ENCODE measurements around the gene GPR87. TPM values are rescaled to one million over a fixed set of nuclear protein-coding genes. Genes with fewer than 3 reads are reported as not detected.

GPR87 gene
- total RNA-seq, 1 experiment from 2014 or later, result 3.8 TPM

- no peak overlapping the region for H2AFZ ChIP-seq (ENCODE audit: low read depth, low read length, poor library complexity, severe bottlenecking)
- no peaks in the 10 kb centered on the region for H3K79me2 ChIP-seq (ENCODE audit: insufficient read depth, low read length)
- intact Hi-C loops (cut with micrococcal nuclease), result no loop called here
- no peak for TF ChIP-seq YY1 (IDR thresholded peaks at IDR 0.05; ENCODE audit: extremely low read depth, insufficient replicate concordance, low read depth, low read length)
- no peak for TF ChIP-seq TCF7L2 (IDR thresholded peaks at IDR 0.05; ENCODE audit: borderline replicate concordance, extremely low read depth, insufficient read depth, insufficient read length)
- no peak for TF ChIP-seq ZFX (IDR thresholded peaks at IDR 0.05)
- TF ChIP-seq REST (IDR thresholded peaks at IDR 0.05; ENCODE audit: low read depth), result no peak
- TF ChIP-seq EGR1 (IDR thresholded peaks at IDR 0.05; ENCODE audit: low read depth), result no peak
- TF ChIP-seq JUND (IDR thresholded peaks at IDR 0.05), result no peak
- TF ChIP-seq ZNF274 (IDR thresholded peaks at IDR 0.05; ENCODE audit: low read depth, low read length), result no peak
- TF ChIP-seq RAD21 (IDR thresholded peaks at IDR 0.05; ENCODE audit: low read depth), result no peak
- TF ChIP-seq ZBTB33 (IDR thresholded peaks at IDR 0.05; ENCODE audit: extremely low read depth, insufficient replicate concordance, low read length), result no peak
- TF ChIP-seq FOSL1 (IDR thresholded peaks at IDR 0.05; ENCODE audit: low read depth), result no peak
- no peak overlapping the region for H3K4me3 ChIP-seq (replicated peaks in 1 of 2; ENCODE audit: low read depth in 1 of 2, low read length in 2 of 2)
- ATAC-seq (no peak), DNase-seq (ENCODE audit: low read depth, low spot score) (no peak)
- no TSS peak for BruUV-seq (replicated peaks)
- no peaks in the 10 kb centered on the region for H3K4me1 ChIP-seq (ENCODE audit: control insufficient read depth in 1 of 2, insufficient read depth in 2 of 2, low read length in 2 of 2)
- ChIA-PET CTCF (interaction anchor here (1.2 kb wide), 1 partner anchor 22 kb away, joined by 3 read pairs; no protein-coding TSS in a partner anchor), RAD21 (ENCODE audit: low non-redundant PET in 1 of 2, low total read pairs in 2 of 2, uncharacterized antibody in 2 of 2, unreplicated experiment in 2 of 2) (no interaction called here), POLR2A (no interaction called here)
- H3K27ac ChIP-seq (ENCODE audit: low read depth, low read length), result no peak overlapping the region
- no peak overlapping the region for H3K9ac ChIP-seq (ENCODE audit: low read length)
- H3K9me3 ChIP-seq (ENCODE audit: control insufficient read depth in 1 of 2, insufficient read depth in 1 of 2, low read depth in 1 of 2, low read length in 2 of 2), result no peaks in the 10 kb centered on the region
- H3K4me2 ChIP-seq (ENCODE audit: low read length), result no peak overlapping the region
- H3K36me3 ChIP-seq (ENCODE audit: control insufficient read depth in 1 of 2, insufficient read depth in 2 of 2, low read length in 2 of 2), result no peaks in the 10 kb centered on the region
- no peaks in the 10 kb centered on the region for H3K27me3 ChIP-seq (ENCODE audit: insufficient read depth, low read length)
- H4K20me1 ChIP-seq (ENCODE audit: insufficient read depth), result no peaks in the 10 kb centered on the region
- H3K9me2 ChIP-seq (ENCODE audit: insufficient read depth), result no peaks in the 10 kb centered on the region
These were observed 40.3 kb upstream of the GPR87 start for GRCh38 chr3:151356794-151357462.
